ENCODE results near the gene PMPCA. TPM values are rescaled to one million over a fixed set of nuclear protein-coding genes. Genes with fewer than 3 reads are reported as not detected.

Gene PMPCA
- total and polyA plus RNA-seq, 11 donors = 61.5 to 81.8 (median 73.6) TPM

DNA sequence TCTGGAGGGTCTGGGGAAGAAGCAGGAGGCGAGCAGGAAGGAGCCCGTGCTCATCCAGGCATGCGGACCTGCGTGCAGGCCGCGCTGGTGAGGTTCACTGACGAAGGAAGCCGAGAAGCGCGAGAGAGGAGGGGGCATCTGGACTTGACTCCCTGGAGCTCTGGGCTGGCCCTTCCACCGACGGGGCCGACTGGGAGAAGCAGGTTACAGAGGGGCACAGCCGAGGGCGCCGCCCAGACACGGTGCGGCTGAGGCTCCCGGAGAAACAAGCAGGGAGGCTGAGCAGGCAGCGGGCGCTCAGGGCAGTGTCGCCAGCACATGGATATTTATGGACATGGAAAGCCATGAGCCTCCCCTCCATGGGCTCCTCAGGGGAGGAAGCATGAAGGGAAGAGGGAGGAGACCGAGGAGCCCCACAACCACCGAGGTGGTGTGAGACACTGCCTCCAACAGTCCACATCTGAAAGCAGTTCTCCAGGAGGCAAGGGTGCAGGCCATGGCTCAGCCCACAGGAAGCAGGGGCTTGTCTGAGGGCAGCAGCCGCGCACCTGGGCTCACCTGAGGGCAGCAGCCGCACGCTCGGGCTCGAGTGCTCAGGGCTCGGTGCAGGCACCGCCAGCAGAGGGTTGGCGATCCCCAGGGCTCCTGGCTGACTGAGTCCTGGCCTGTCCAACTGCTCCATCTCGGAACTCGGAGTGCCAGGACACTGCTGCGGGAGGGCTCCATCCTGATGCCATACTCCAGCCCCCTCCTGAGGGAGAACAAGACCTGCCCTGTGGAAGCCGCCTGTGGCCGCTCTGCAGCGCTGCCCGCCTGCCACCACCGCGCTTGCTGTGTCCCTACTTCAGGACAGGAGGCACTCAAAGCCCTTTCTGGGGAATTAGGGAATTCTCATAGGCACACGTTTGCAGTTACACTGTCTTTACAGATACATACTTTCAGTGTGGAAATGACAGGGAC lies 44.9 kb downstream of the PMPCA start:
- intact Hi-C loops (cut with DNase I) = no loop called here
- TF ChIP-seq POLR2A (IDR thresholded peaks at IDR 0.05) (no peak), CTCF (IDR thresholded peaks at IDR 0.05) (no peak)
- no peaks in the 10 kb centered on the region for H3K9me3 ChIP-seq
- no peak overlapping the region for H3K27ac ChIP-seq
- DNase-seq (no peak), ATAC-seq (peak in 1 of 4 donors; percentile 9)
- 89 to 92% (median 92%) methylated on average over 29 to 43 of the region's 43 CpGs for WGBS, 4 donors
- H3K4me3 ChIP-seq = no peak overlapping the region
- peaks cover 0 to 4% (median 0%) of the 10 kb centered on the region in 12 donors for H3K4me1 ChIP-seq
- H3K36me3 ChIP-seq = peaks cover 0 to 100% (median 92%) of the 10 kb centered on the region in 9 donors
- no peaks in the 10 kb centered on the region for H3K27me3 ChIP-seq

DNA sequence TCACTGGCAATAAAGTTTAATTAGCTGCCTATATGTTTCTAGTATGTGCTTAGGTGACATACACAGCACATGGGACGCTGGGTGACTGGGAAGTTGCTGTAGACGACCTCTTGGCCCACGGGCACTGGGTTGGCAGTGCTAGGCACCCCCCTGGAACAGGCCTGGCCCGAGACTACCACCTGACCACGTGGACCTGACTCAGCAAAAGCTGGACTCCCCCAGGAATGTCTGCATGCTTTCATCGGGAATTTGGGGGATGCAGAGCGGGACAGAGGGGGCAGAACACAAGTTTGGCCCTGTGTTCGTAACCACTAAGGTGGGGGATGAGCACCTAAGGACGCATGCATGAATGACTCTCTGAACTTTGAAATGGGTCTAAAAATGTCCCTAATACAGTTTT lies 45.8 kb downstream of the PMPCA start:
- no peak for DNase-seq
- TF ChIP-seq POLR2A (IDR thresholded peaks at IDR 0.05) = no peak
- TF ChIP-seq CTCF (IDR thresholded peaks at IDR 0.05) = no peak
- Histone ChIP-seq H3K9me3 (no peaks in the 10 kb centered on the region), H3K27me3 (no peaks in the 10 kb centered on the region), H3K27ac (no peak overlapping the region), H3K4me3 (no peak overlapping the region), H3K36me3 (peaks cover 0 to 100% (median 92%) of the 10 kb centered on the region in 9 donors), H3K4me1 (no peaks in the 10 kb centered on the region)
- 86 to 90% (median 88%) methylated on average over 9 of the region's 9 CpGs for WGBS, 4 donors
- no peak for ATAC-seq
- intact Hi-C loops (cut with DNase I) = no loop called here

GRCh38 chr9:136457326-136457725 lies 46.9 kb downstream of the PMPCA start:
- DNase-seq = no peak
- intact Hi-C loops (cut with DNase I) = no loop called here
- Histone ChIP-seq H3K27ac (no peak overlapping the region), H3K4me1 (no peaks in the 10 kb centered on the region), H3K9me3 (no peaks in the 10 kb centered on the region), H3K27me3 (no peaks in the 10 kb centered on the region), H3K4me3 (no peak overlapping the region), H3K36me3 (peaks cover 0 to 100% (median 93%) of the 10 kb centered on the region in 9 donors)
- WGBS, 4 donors = 92 to 97% (median 96%) methylated on average over 14 to 24 of the region's 24 CpGs
- ATAC-seq = peak in 1 of 4 donors; percentile 4
- TF ChIP-seq CTCF (IDR thresholded peaks at IDR 0.05) = no peak
- TF ChIP-seq POLR2A (IDR thresholded peaks at IDR 0.05) = no peak

GRCh38 chr9:136459425-136459824 lies 49.0 kb downstream of the PMPCA start:
- DNase-seq (no peak), ATAC-seq (no peak)
- H3K27me3 ChIP-seq = no peaks in the 10 kb centered on the region
- intact Hi-C loops (cut with DNase I) = no loop called here
- H3K27ac ChIP-seq = no peak overlapping the region
- no peaks in the 10 kb centered on the region for H3K4me1 ChIP-seq
- H3K9me3 ChIP-seq = no peaks in the 10 kb centered on the region
- WGBS, 4 donors = 94 to 96% (median 96%) methylated on average over 23 to 28 of the region's 28 CpGs
- H3K36me3 ChIP-seq = peaks cover 0 to 100% (median 100%) of the 10 kb centered on the region in 9 donors
- H3K4me3 ChIP-seq = no peak overlapping the region
- no peak for TF ChIP-seq POLR2A (IDR thresholded peaks at IDR 0.05)
